OCI-LY1 (cell line): Measurements from ENCODE around the gene APLP2.

ENCODE experiments used
- H2AFZ ChIP-seq: fragments of 200-600 bp; sonication (generic), shearing (Covaris generic); 2 replicates; pipeline ENCODE4 v1.6.0; 2014; ENCODE audit warnings: antibody characterized with exemption, mild to moderate bottlenecking, low read length
- H3F3A ChIP-seq: fragments of 200-600 bp; sonication (generic), shearing (Covaris generic); 2 replicates; pipeline ENCODE4 v1.6.0; 2014; ENCODE audit warnings: mild to moderate bottlenecking, antibody characterized with exemption, low read length, moderate library complexity; ENCODE audit not compliant: insufficient read depth
- H3K27ac ChIP-seq: fragments of 200-600 bp; sonication (generic); 2 replicates; pipeline ENCODE4 v1.5.1; 2014; ENCODE audit warnings: low read length, mixed run types, mild to moderate bottlenecking, low read depth; ENCODE audit not compliant: poor library complexity, severe bottlenecking
- H3K27me3 ChIP-seq: fragments of 200-600 bp; sonication (generic); 2 replicates; pipeline ENCODE4 v1.6.0; 2014; ENCODE audit warnings: antibody characterized with exemption, mild to moderate bottlenecking, low read length, moderate library complexity; ENCODE audit not compliant: insufficient read depth
- H3K36me3 ChIP-seq: fragments of 200-600 bp; sonication (generic); 2 replicates; pipeline ENCODE4 v1.6.1; 2014; ENCODE audit warnings: mild to moderate bottlenecking, antibody characterized with exemption, low read length, moderate library complexity, mixed read lengths; ENCODE audit not compliant: insufficient read depth
- H3K4me1 ChIP-seq: fragments of 200-600 bp; sonication (generic); 2 replicates; pipeline ENCODE4 v1.5.1; 2014; ENCODE audit warnings: mild to moderate bottlenecking, low read length, moderate library complexity; ENCODE audit not compliant: insufficient read depth, severe bottlenecking
- H3K4me2 ChIP-seq: fragments of 200-600 bp; sonication (generic), shearing (Covaris generic); 2 replicates; pipeline ENCODE4 v1.6.1; 2014; ENCODE audit warnings: low read length
- H3K4me3 ChIP-seq: fragments of 200-600 bp; sonication (generic); 2 replicates; pipeline ENCODE4 v1.5.1; 2014; ENCODE audit warnings: low read length, low read depth, mild to moderate bottlenecking, mixed read lengths; ENCODE audit not compliant: poor library complexity, severe bottlenecking
- H3K79me2 ChIP-seq: fragments of 200-600 bp; shearing (Covaris generic); 2 replicates; pipeline ENCODE4 v1.6.1; 2016; ENCODE audit warnings: mixed run types, low read length, mixed read lengths; ENCODE audit not compliant: insufficient read depth
- H3K9ac ChIP-seq: fragments of 200-600 bp; sonication (generic), shearing (Covaris generic); 2 replicates; pipeline ENCODE4 v1.6.1; 2014; ENCODE audit warnings: mild to moderate bottlenecking, low read length, mixed read lengths
- H3K9me2 ChIP-seq: fragments of 200-600 bp; sonication (generic), shearing (Covaris generic); 2 replicates; pipeline ENCODE4 v1.6.1; 2014; ENCODE audit warnings: low read depth, mild to moderate bottlenecking, low read length, mixed read lengths
- H3K9me3 ChIP-seq: fragments of 200-600 bp; shearing (Covaris generic); 2 replicates; pipeline ENCODE4 v1.6.1; 2014; ENCODE audit warnings: low read length, mixed read lengths
- H4K20me1 ChIP-seq: fragments of 200-600 bp; sonication (generic), shearing (Covaris generic); 2 replicates; pipeline ENCODE4 v1.6.0; 2016; ENCODE audit warnings: mild to moderate bottlenecking, low read length; ENCODE audit not compliant: insufficient read depth
- EZH2 ChIP-seq: fragments of 200-600 bp; sonication (generic), shearing (Covaris generic); IDR thresholded peaks from 2 replicates; pipeline ENCODE4 v1.8.0; 2017; ENCODE audit warnings: borderline replicate concordance, mixed run types, mild to moderate bottlenecking, antibody characterized with exemption, low read length, moderate library complexity, mixed read lengths
- TF ChIP-seq, protein P1 (sequence below): fragments of 200-600 bp; sonication (generic), shearing (Covaris generic); IDR thresholded peaks from 2 replicates; pipeline ENCODE4 v1.5.1; 2017; ENCODE audit warnings: mild to moderate bottlenecking, antibody characterized with exemption, low read length, moderate library complexity, mixed read lengths

The APLP2 gene

DNA sequence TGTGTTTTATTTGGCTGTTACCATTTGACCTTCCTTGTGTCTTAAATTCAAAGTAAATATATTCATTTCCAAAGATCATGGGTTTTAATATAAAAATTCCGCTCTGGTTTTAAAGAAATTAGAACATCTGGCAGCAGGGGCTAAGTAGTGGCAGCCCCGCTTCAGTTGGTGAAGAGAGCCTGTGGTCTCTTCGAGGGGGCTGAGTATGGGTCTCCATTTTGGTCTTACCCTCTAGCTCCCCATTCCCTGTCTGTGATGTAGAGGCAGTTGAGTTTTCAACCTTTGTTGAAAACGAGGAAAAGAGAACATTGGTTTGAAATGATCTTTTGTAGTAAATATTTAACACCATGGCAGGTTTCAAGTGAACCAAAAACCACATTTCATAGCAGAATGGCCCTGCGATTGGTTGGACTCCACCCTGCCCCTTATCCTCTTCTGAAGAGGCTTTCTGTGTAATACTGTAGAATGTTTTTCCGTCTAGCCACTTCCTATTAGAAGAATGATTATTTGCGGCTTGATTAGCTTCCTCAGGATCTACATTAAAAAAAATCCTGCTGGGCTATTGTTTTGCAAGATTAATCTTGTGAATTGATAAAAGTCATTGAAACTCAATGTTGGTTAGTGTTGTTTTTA, 17.7 kb downstream of the APLP2 start:
- peaks cover 24% of the 10 kb centered on the region for H3K4me1 ChIP-seq
- H3F3A ChIP-seq: no peaks in the 10 kb centered on the region
- H3K27ac ChIP-seq: no peak overlapping the region
- no peak overlapping the region for H3K4me2 ChIP-seq
- H3K9me2 ChIP-seq: no peaks in the 10 kb centered on the region
- peaks cover 71% of the 10 kb centered on the region for H3K79me2 ChIP-seq
- no peak overlapping the region for H3K9ac ChIP-seq
- H3K27me3 ChIP-seq: no peaks in the 10 kb centered on the region
- H2AFZ ChIP-seq: no peak overlapping the region
- no peak for TF ChIP-seq EZH2
- TF ChIP-seq, protein P1, sequence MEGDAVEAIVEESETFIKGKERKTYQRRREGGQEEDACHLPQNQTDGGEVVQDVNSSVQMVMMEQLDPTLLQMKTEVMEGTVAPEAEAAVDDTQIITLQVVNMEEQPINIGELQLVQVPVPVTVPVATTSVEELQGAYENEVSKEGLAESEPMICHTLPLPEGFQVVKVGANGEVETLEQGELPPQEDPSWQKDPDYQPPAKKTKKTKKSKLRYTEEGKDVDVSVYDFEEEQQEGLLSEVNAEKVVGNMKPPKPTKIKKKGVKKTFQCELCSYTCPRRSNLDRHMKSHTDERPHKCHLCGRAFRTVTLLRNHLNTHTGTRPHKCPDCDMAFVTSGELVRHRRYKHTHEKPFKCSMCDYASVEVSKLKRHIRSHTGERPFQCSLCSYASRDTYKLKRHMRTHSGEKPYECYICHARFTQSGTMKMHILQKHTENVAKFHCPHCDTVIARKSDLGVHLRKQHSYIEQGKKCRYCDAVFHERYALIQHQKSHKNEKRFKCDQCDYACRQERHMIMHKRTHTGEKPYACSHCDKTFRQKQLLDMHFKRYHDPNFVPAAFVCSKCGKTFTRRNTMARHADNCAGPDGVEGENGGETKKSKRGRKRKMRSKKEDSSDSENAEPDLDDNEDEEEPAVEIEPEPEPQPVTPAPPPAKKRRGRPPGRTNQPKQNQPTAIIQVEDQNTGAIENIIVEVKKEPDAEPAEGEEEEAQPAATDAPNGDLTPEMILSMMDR: no peak
- H4K20me1 ChIP-seq: no peaks in the 10 kb centered on the region
- peaks cover 4% of the 10 kb centered on the region; the same call in 1 of the 2 replicates for H3K36me3 ChIP-seq
- H3K9me3 ChIP-seq: no peaks in the 10 kb centered on the region
- H3K4me3 ChIP-seq: no peak overlapping the region

DNA sequence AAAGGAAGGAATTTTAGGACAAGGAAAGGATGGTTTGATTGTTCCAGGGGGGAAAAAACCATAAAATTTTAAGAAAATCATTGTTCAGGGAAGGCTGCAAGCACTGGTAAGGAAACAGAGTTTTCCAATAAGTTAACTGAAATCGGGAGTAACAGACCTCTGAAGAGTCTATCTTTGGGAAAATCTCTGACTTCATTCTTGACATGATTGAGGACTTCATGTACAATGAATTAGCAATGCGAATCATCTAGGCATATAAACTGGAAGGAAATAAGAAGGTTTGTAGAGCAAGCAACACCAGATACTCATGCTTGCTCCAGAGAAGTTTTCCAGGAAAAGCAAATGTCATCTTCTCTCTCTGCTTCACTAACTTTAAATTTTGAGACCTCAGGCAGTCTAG, 18.5 kb downstream of the APLP2 start:
- no peaks in the 10 kb centered on the region for H3F3A ChIP-seq
- H3K36me3 ChIP-seq: peaks cover 4% of the 10 kb centered on the region; the same call in 1 of the 2 replicates
- H3K4me1 ChIP-seq: peaks cover 20% of the 10 kb centered on the region
- no peak overlapping the region for H2AFZ ChIP-seq
- H3K79me2 ChIP-seq: peaks cover 65% of the 10 kb centered on the region
- no peaks in the 10 kb centered on the region for H3K9me3 ChIP-seq
- no peak overlapping the region for H3K4me2 ChIP-seq
- no peaks in the 10 kb centered on the region for H4K20me1 ChIP-seq
- TF ChIP-seq EZH2: no peak
- TF ChIP-seq, protein P1: no peak
- H3K27me3 ChIP-seq: no peaks in the 10 kb centered on the region
- H3K9me2 ChIP-seq: no peaks in the 10 kb centered on the region
- H3K27ac ChIP-seq: no peak overlapping the region
- H3K4me3 ChIP-seq: no peak overlapping the region
- H3K9ac ChIP-seq: no peak overlapping the region

DNA sequence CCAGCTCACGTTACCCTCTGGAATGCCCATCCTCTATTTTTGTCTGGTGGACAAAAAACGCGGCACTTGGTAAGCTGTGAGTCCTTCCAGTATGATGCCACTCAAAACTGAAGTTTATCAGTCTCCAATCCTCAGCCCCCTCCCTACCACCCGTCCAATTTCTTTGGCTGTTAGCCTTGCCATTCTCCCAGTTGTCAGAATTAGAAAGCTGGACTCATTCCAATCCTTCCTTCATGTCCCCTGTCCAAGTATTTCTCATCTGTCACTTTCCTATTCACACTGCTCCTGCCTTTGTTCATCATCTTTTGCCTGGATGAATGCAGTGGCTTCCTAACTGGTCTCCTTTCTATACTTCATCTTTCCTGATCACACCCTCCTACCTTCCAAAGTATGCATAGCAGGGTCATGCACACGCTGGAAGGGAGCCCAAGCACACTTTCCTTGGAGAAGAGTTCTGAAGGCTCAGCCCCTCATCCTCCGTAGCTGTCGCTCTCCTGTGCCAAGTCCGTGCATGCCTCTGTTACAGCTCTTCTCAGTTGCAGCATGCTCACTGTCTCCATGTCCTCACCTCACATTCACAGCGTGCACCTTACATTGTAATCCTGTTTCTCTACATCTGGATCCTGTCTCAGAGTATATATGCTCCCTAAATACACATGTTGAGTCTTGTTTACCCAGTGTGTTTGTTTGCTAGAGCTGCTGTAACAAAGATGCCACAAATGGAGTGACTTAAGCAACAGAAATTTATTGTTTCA, 19.4 kb downstream of the APLP2 start:
- no peaks in the 10 kb centered on the region for H3K9me2 ChIP-seq
- H3K4me1 ChIP-seq: peaks cover 20% of the 10 kb centered on the region

More for the DNA sequence above, 19.4 kb downstream of the APLP2 start:
- Histone ChIP-seq H3F3A (no peaks in the 10 kb centered on the region), H3K4me2 (no peak overlapping the region), H3K9me3 (no peaks in the 10 kb centered on the region), H3K4me3 (no peak overlapping the region), H3K27me3 (no peaks in the 10 kb centered on the region), H3K79me2 (peaks cover 58% of the 10 kb centered on the region), H4K20me1 (no peaks in the 10 kb centered on the region), H2AFZ (no peak overlapping the region), H3K27ac (no peak overlapping the region), H3K36me3 (0 out of 2 replicates have a peak, but pooled peaks cover 4% of the 10 kb centered on the region), H3K9ac (no peak overlapping the region)
- TF ChIP-seq EZH2: no peak
- TF ChIP-seq, protein P1: no peak
